RPMI7951 (cell line): ENCODE data around the gene CYB561D1. TPM values are rescaled to one million over a fixed set of nuclear protein-coding genes. Genes with fewer than 3 reads are reported as not detected.
"Not testable (repeated sequence)": the region's sequence is repeated elsewhere in the genome, so short reads cannot be mapped to it uniquely, and the experiment has no call there.

Experiments
- DNase-seq: peaks from one replicate; pipeline ENCODE4 v3.0.0-alpha.2; 2012; ENCODE audit warnings: low read depth
- total RNA-seq: library from RNA; depleted of rRNA; stranded (reverse); fragments of >200 nt; shearing (Covaris generic); gene quantifications from 2 replicates; pipeline ENCODE4 v1.2.3, GENCODE V29; 2014; rRNA removed

The CYB561D1 gene
- 4.0 and 4.8 TPM in 2 replicates for total RNA-seq

- DNase-seq = peak; percentile 81
Observed at GRCh38 chr1:109493805-109494539, at the start of gene CYB561D1. TSS of gene CYB561D1 (plus strand) at chr1:109494094. CDS start at chr1:109494140, 46 bp downstream.

- DNase-seq = peak; percentile 59
Observed at GRCh38 chr1:109444346-109444745, 49.5 kb upstream of the CYB561D1 start.

GRCh38 chr1:109445949-109446695 lies 47.8 kb upstream of the CYB561D1 start:
- not testable (repeated sequence) for DNase-seq

GRCh38 chr1:109447524-109447923 lies 46.4 kb upstream of the CYB561D1 start:
- DNase-seq = no peak

GRCh38 chr1:109454497-109455133 lies 39.3 kb upstream of the CYB561D1 start:
- no peak for DNase-seq

- no peak for DNase-seq
Observed at GRCh38 chr1:109457819-109458218, 36.1 kb upstream of the CYB561D1 start.

GRCh38 chr1:109466125-109466451 lies 27.8 kb upstream of the CYB561D1 start:
- DNase-seq = peak; percentile 44

- peak; percentile 59 for DNase-seq
Observed at GRCh38 chr1:109466452-109467300, 27.2 kb upstream of the CYB561D1 start, which contains the start of gene SYPL2. TSS of gene SYPL2 (plus strand) at chr1:109466546. CDS start at chr1:109466844, 298 bp downstream.

GRCh38 chr1:109467301-109467777 lies 26.6 kb upstream of the CYB561D1 start:
- DNase-seq = no peak

- DNase-seq = no peak
Observed at GRCh38 chr1:109468061-109468460, 25.8 kb upstream of the CYB561D1 start.

- no peak for DNase-seq
Observed at GRCh38 chr1:109468903-109469302, 25.0 kb upstream of the CYB561D1 start.

GRCh38 chr1:109470245-109470644 lies 23.6 kb upstream of the CYB561D1 start:
- DNase-seq = no peak

- no peak for DNase-seq
Observed at GRCh38 chr1:109472779-109473178, 21.1 kb upstream of the CYB561D1 start.

- not testable (repeated sequence) for DNase-seq
Observed at GRCh38 chr1:109473284-109474057, 20.4 kb upstream of the CYB561D1 start.

- DNase-seq = no peak
Observed at GRCh38 chr1:109474697-109475096, 19.2 kb upstream of the CYB561D1 start.

GRCh38 chr1:109475261-109475660 lies 18.6 kb upstream of the CYB561D1 start:
- no peak for DNase-seq

- DNase-seq = no peak
Observed at GRCh38 chr1:109476825-109477224, 17.1 kb upstream of the CYB561D1 start.

- peak; percentile 21 for DNase-seq
Observed at GRCh38 chr1:109477821-109478220, 16.1 kb upstream of the CYB561D1 start.

- DNase-seq = no peak
Observed at GRCh38 chr1:109478806-109479205, 15.1 kb upstream of the CYB561D1 start.

GRCh38 chr1:109479311-109479710 lies 14.6 kb upstream of the CYB561D1 start:
- no peak for DNase-seq

GRCh38 chr1:109479901-109480300 lies 14.0 kb upstream of the CYB561D1 start:
- DNase-seq = no peak
